LNCaP clone FGC (cell line): Measurements from ENCODE around the gene HSDL1.

ENCODE experiments used
- DNase-seq: peaks from one replicate; pipeline ENCODE4 v3.0.0-alpha.2; 2011; ENCODE audit warnings: low read depth
- H3K4me3 ChIP-seq: 2 replicates; pipeline ENCODE4 v1.5.1; 2011; ENCODE audit warnings: mild to moderate bottlenecking, low read depth, low read length, control low read depth
- TF ChIP-seq, protein P1 (sequence below): IDR thresholded peaks from 2 replicates; pipeline ENCODE4 v1.5.1; 2012; ENCODE audit warnings: mild to moderate bottlenecking; ENCODE audit not compliant: control insufficient read depth, insufficient read depth; ENCODE audit errors: extremely low read depth

Gene HSDL1

DNA sequence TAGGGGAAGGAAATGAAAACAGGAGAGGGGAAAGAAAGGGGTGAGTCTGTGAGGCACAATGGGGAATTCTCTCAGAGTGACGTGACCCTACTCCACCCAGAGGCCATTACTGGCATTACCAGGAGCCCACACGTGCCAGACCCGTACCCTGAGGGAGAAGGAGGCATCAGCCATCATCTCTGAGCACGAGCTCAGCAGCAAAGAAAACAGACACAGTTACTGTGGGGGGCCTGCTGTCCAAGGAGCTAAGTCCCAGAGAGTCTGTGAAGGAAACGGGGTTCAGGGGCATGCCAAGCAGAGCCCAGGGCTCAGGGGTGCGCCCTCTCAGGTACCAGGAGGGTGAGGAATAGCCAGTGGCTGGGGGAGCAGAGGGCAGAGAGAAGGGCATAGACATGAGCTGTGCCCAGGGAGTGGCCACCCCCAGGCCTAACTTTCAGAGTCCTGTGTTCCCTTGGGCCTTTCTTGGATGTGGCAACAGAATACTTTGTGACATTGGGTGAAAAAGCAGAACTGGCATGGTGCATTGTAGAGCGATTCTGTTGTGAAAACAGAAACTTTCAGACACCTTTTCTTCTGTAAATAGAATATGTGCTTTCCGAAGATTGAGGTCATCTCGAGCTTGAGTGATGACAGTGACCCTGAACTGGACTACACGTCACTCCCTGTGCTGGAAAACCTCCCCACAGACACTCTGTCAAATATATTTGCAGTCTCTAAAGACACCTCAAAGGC, 30.5 kb upstream of the HSDL1 start:
- no peak for DNase-seq
- no peak overlapping the region for H3K4me3 ChIP-seq
- TF ChIP-seq, protein P1, sequence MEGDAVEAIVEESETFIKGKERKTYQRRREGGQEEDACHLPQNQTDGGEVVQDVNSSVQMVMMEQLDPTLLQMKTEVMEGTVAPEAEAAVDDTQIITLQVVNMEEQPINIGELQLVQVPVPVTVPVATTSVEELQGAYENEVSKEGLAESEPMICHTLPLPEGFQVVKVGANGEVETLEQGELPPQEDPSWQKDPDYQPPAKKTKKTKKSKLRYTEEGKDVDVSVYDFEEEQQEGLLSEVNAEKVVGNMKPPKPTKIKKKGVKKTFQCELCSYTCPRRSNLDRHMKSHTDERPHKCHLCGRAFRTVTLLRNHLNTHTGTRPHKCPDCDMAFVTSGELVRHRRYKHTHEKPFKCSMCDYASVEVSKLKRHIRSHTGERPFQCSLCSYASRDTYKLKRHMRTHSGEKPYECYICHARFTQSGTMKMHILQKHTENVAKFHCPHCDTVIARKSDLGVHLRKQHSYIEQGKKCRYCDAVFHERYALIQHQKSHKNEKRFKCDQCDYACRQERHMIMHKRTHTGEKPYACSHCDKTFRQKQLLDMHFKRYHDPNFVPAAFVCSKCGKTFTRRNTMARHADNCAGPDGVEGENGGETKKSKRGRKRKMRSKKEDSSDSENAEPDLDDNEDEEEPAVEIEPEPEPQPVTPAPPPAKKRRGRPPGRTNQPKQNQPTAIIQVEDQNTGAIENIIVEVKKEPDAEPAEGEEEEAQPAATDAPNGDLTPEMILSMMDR, result peak; percentile 72

- TF ChIP-seq, protein P1, result no peak
- H3K4me3 ChIP-seq, result no peak overlapping the region
- DNase-seq, result no peak
Observed at GRCh38 chr16:84174396-84174795, 29.4 kb upstream of the HSDL1 start.

DNA sequence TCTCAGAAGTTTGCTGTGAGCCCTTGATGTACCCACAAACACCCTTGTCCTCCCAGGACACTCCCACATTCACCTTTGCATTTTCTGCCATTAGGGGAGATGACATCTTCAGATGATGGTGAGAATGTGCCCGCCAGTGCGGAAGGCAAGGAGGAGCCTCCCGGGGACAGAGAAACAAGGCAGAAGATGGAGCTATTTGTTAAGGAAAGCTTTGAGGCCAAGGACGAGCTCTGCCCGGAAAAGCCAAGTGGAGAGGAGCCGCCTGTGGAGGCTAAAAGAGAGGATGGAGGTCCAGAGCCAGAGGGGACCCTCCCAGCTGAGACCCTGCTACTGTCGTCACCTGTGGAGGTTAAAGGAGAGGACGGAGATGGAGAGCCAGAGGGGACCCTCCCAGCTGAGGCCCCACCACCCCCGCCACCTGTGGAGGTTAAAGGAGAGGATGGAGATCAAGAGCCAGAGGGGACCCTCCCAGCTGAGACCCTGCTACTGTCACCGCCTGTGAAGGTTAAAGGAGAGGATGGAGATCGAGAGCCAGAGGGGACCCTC, 24.9 kb upstream of the HSDL1 start:
- TF ChIP-seq, protein P1, result no peak
- no peak for DNase-seq
- H3K4me3 ChIP-seq, result no peak overlapping the region

DNA sequence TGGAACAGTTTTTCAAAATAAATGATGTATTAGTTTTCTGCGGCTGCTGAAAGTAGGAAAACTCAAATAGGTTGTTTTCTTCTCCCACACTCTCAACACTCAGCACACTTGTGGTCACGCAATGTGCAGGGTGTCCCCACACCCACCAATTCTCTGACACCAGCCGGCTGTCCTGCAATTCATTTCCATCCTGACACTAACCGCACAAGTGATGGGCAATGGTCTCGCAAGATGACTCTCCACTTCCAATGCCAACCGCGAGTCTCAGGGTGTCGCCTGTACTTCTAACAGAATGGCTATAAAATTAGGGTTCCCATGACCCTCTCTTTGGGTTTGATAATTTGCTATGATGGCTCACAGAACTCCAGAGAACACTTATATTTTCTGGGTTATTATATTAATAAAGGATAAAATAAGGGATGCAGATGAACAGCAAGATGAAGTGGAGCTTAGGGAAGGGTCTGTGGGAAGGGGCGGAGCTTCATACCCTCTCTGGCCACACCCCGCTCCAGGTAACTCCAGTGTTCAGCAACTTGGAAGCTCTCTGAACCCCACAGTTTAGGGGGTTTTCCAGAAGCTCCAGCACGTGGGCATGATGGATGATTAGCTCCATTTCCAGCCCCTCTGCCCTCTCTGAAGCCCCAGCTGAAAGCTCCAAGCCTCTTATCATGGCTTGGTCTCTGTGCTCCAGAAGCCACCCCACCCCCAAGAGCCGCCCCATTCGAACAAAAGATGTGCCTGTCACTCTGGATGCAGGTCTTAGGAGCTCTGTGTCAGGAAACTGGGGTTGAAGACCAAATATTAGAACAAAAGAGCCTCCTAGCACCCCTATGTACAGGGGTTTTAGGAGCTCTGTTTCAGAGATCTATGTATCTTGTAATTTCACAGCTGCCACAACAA, 22.1 kb upstream of the HSDL1 start:
- no peak overlapping the region for H3K4me3 ChIP-seq
- TF ChIP-seq, protein P1, result no peak
- DNase-seq, result no peak

- no peak overlapping the region for H3K4me3 ChIP-seq
- DNase-seq, result no peak
- TF ChIP-seq, protein P1, result no peak
Observed at GRCh38 chr16:84165746-84166145, 20.8 kb upstream of the HSDL1 start.

DNA sequence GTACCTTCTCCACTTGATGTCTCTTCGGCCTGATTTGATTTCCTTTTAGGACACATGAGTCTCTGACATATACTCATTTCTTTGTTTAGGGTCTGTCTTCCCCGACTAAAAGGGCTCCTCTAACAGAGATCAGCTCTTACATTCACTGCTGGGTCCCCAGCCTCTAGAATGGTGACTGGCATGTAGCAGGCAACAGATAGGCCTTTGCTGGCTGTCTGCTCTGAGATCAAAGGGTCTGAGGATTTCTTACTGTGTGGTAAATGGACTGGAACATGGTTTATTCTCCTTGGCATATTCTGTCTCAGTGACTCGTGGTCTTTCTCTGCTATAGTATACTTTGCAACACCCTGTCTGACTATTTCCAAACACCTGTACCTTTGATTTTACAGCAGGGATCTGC, 16.8 kb upstream of the HSDL1 start:
- H3K4me3 ChIP-seq, result no peak overlapping the region
- DNase-seq, result no peak
- TF ChIP-seq, protein P1, result no peak
